Measurements from ENCODE around the gene ADAT3.

ADAT3 gene

GRCh38 chr19:1938071-1938470 lies 32.9 kb downstream of the ADAT3 start:
- DNase-seq (ENCODE audit: low spot score) = no peak

GRCh38 chr19:1941146-1942077 lies 36.2 kb downstream of the ADAT3 start, which contains the start of gene CSNK1G2:
CSNK1G2 (plus strand) TSS chr19:1941172; CDS start chr19:1969773, 28,601 bp downstream.
- no peak for DNase-seq (ENCODE audit: low spot score)

- DNase-seq (ENCODE audit: low spot score) = peak; percentile 51
These were observed 37.1 kb downstream of the ADAT3 start for GRCh38 chr19:1942078-1942933.

GRCh38 chr19:1942934-1943555 lies 37.8 kb downstream of the ADAT3 start:
- DNase-seq (ENCODE audit: low spot score) = no peak

GRCh38 chr19:1943661-1944087 lies 38.5 kb downstream of the ADAT3 start:
- no peak for DNase-seq (ENCODE audit: low spot score)

GRCh38 chr19:1944088-1944915 lies 39.1 kb downstream of the ADAT3 start:
- no peak for DNase-seq (ENCODE audit: low spot score)

- DNase-seq (ENCODE audit: low spot score) = no peak
These were observed 39.8 kb downstream of the ADAT3 start for GRCh38 chr19:1944916-1945561.

GRCh38 chr19:1945899-1946298 lies 40.7 kb downstream of the ADAT3 start:
- DNase-seq (ENCODE audit: low spot score) = no peak

- DNase-seq (ENCODE audit: low spot score) = no peak
These were observed 42.5 kb downstream of the ADAT3 start for GRCh38 chr19:1947651-1948209.

- no peak for DNase-seq (ENCODE audit: low spot score)
These were observed 44.3 kb downstream of the ADAT3 start for GRCh38 chr19:1949304-1950101.

GRCh38 chr19:1950640-1951039 lies 45.4 kb downstream of the ADAT3 start:
- no peak for DNase-seq (ENCODE audit: low spot score)

- DNase-seq (ENCODE audit: low spot score) = no peak
These were observed 47.4 kb downstream of the ADAT3 start for GRCh38 chr19:1952635-1953034.

- DNase-seq (ENCODE audit: low spot score) = no peak
These were observed 47.8 kb downstream of the ADAT3 start for GRCh38 chr19:1953037-1953436.

- no peak for DNase-seq (ENCODE audit: low spot score)
These were observed 48.4 kb downstream of the ADAT3 start for GRCh38 chr19:1953441-1954094.

GRCh38 chr19:1954532-1954933 lies 49.3 kb downstream of the ADAT3 start:
- DNase-seq (ENCODE audit: low spot score) = no peak

GRCh38 chr19:1955171-1956121 lies 50.2 kb downstream of the ADAT3 start:
- no peak for DNase-seq (ENCODE audit: low spot score)

- no peak for DNase-seq (ENCODE audit: low spot score)
These were observed 50.9 kb downstream of the ADAT3 start for GRCh38 chr19:1956122-1956494.
